WERI-Rb-1 (cell line): ENCODE results near the gene NEK7.
"Not testable (repeated sequence)": the region's sequence is repeated elsewhere in the genome, so short reads cannot be mapped to it uniquely, and the experiment has no call there.

ENCODE experiments used
- DNase-seq: peaks from one replicate; pipeline ENCODE4 v3.0.0-alpha.2; 2020
- H3K27ac ChIP-seq: fragments of 250-450 bp; sonication (Bioruptor Pico); 2 replicates; pipeline ENCODE4 v1.5.1; 2020; ENCODE audit warnings: mild to moderate bottlenecking, moderate library complexity
- H3K27me3 ChIP-seq: fragments of 250-450 bp; sonication (Bioruptor Pico); 2 replicates; pipeline ENCODE4 v1.5.1; 2021; ENCODE audit warnings: mild to moderate bottlenecking, low read depth, moderate library complexity; ENCODE audit not compliant: insufficient read depth, severe bottlenecking
- H3K36me3 ChIP-seq: fragments of 250-450 bp; sonication (Bioruptor Pico); 2 replicates; pipeline ENCODE4 v1.5.1; 2020; ENCODE audit warnings: mild to moderate bottlenecking, moderate library complexity
- H3K4me3 ChIP-seq: 2 replicates; pipeline ENCODE4 v1.5.1; 2011; ENCODE audit warnings: low read depth, mild to moderate bottlenecking, control low read depth, low read length
- H3K9me3 ChIP-seq: fragments of 250-450 bp; sonication (Bioruptor Pico); 2 replicates; pipeline ENCODE4 v1.5.1; 2021; ENCODE audit warnings: mild to moderate bottlenecking, moderate library complexity; ENCODE audit not compliant: severe bottlenecking
- CTCF ChIP-seq: IDR thresholded peaks from 2 replicates; pipeline ENCODE4 v1.5.1; 2011; ENCODE audit warnings: low read depth, mild to moderate bottlenecking, control low read depth, inconsistent platforms, low read length

NEK7 gene

DNA sequence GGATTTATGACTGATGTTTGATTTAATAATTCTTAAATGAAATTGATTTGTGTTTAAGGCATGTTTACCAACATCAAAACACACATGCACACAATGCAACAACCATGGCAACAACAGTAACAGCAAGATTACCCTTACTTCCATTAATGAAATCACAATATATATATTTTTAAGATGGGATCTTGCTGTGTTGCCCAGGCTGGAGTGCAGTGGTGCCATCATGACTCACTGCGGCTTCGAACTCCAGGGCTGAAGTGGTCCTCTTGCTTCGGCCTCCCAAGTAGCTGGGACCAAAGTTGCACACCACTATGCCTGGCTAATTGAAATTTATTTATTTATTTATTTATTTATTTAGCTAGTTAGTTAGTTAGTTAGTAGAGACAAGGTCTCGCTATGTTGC, 27.7 kb downstream of the NEK7 start:
- Histone ChIP-seq H3K27me3 (no peaks in the 10 kb centered on the region), H3K4me3 (no peak overlapping the region), H3K9me3 (no peaks in the 10 kb centered on the region), H3K27ac (no peak overlapping the region), H3K36me3 (no peaks in the 10 kb centered on the region)
- no peak for DNase-seq
- no peak for TF ChIP-seq CTCF

DNA sequence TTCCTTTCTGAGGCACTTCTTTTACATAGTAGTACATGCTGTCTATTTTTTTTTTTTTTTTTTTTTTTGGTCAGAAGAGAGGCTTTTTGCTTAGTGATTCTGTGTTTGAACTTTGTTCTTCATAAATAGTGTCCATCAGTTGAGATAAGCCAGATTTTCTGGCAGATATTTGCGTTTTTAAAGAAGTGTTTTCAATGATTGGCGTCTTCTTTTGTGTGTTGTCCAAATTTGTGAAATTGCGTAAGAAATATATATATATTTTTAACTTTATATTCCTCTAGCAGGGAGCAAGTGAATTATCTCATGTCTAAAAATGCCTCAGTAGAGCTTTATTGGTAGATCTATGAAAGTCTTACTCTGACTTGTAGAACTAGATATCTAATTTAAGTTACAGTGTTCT, 28.3 kb downstream of the NEK7 start:
- no peak for TF ChIP-seq CTCF
- Histone ChIP-seq H3K27ac (no peak overlapping the region), H3K27me3 (no peaks in the 10 kb centered on the region), H3K36me3 (no peaks in the 10 kb centered on the region), H3K9me3 (no peaks in the 10 kb centered on the region), H3K4me3 (no peak overlapping the region)
- DNase-seq: no peak

DNA sequence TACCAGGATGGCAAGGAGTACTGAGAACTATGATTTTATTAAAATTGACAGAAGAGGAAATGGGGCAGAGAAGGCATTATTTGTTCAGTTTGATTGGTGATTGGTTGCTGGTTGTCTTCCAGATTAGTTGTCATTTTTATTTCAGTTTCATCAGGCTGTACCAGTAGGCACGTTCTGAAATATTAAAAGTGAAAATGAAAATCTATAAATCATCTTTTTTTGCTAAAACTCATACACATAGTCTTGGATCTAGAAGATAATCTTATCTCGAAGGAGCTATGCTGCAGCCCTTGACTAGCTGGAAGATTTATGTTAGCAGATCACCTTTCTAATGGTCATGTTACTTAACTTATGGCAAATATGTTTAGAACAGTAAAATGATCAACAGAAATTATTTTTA, 29.0 kb downstream of the NEK7 start:
- H3K27ac ChIP-seq: no peak overlapping the region
- no peak for DNase-seq
- H3K9me3 ChIP-seq: no peaks in the 10 kb centered on the region
- H3K36me3 ChIP-seq: no peaks in the 10 kb centered on the region
- no peaks in the 10 kb centered on the region for H3K27me3 ChIP-seq
- H3K4me3 ChIP-seq: no peak overlapping the region
- TF ChIP-seq CTCF: no peak

DNA sequence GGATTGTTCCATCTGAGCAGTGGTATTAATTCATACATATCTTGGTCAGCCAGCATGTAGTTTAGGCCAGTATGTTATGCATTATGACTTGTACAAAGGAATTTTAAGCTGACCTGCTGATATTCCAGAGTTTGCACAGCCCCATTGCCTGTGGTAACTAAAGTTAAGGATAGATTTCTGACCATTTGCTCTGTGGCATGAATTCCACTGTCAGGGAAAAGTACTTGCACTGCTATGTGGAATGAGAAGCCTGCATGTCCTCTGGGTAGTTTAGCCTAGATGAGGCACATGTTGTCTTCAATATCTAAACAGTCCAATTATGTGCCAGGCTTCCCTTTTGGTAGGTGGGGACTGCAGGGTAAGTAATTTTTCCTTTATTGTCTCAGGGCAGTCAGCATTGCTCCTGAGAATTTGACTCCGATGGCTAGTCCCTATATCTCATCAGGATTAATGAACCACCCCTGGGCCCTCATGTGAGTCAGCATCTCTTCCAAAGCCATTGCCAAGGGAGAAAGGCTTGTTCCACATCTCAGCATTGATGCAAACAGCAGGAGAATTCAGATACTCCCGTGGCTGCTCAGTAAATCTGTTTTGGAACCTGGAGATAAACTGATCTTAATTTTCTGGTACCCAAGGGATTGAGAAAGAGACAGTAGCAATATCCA, 30.2 kb downstream of the NEK7 start:
- Histone ChIP-seq H3K9me3 (no peaks in the 10 kb centered on the region), H3K27ac (no peak overlapping the region), H3K4me3 (no peak overlapping the region), H3K36me3 (no peaks in the 10 kb centered on the region), H3K27me3 (no peaks in the 10 kb centered on the region)
- no peak for TF ChIP-seq CTCF
- DNase-seq: no peak

GRCh38 chr1:198187973-198188588, 31.3 kb downstream of the NEK7 start:
- no peaks in the 10 kb centered on the region for H3K27me3 ChIP-seq
- no peak overlapping the region for H3K27ac ChIP-seq
- no peak for TF ChIP-seq CTCF
- no peak overlapping the region for H3K4me3 ChIP-seq
- H3K9me3 ChIP-seq: no peaks in the 10 kb centered on the region
- H3K36me3 ChIP-seq: no peaks in the 10 kb centered on the region
- no peak for DNase-seq

- H3K27ac ChIP-seq: no peak overlapping the region
- H3K9me3 ChIP-seq: no peaks in the 10 kb centered on the region
- no peak overlapping the region for H3K4me3 ChIP-seq
- H3K27me3 ChIP-seq: no peaks in the 10 kb centered on the region
- TF ChIP-seq CTCF: no peak
- DNase-seq: no peak
- H3K36me3 ChIP-seq: no peaks in the 10 kb centered on the region
These were observed 34.3 kb downstream of the NEK7 start for GRCh38 chr1:198191117-198191516.

GRCh38 chr1:198193871-198194270, 37.1 kb downstream of the NEK7 start:
- not testable (repeated sequence) for H3K9me3 ChIP-seq, H3K4me3 ChIP-seq, DNase-seq, H3K27ac ChIP-seq, H3K27me3 ChIP-seq, H3K36me3 ChIP-seq
